Prostate gland (tissue), 2 donors: ENCODE data around the gene DACH1.

Experiments
- CTCF ChIP-seq, 4 experiments: fragments of 200-600 bp in 2 of 4; fragments of 450-650 bp in 2 of 4; sonication (generic) in 2 of 4; IDR thresholded peaks; 1 replicate in 3 of 4; 2 replicates in 1 of 4; pipeline ENCODE4 v1.5.1; 2016 to 2019; ENCODE audit warnings: antibody characterized with exemption in 4 of 4, mild to moderate bottlenecking in 2 of 4, moderate library complexity in 2 of 4
- POLR2A ChIP-seq: fragments of 450-650 bp; IDR thresholded peaks from one replicate; pipeline ENCODE4 v1.6.1; 2016; ENCODE audit warnings: antibody characterized with exemption, mild to moderate bottlenecking
- POLR2AphosphoS5 ChIP-seq: sonication (generic); formaldehyde crosslinking; IDR thresholded peaks from one replicate; pipeline ENCODE4 v1.6.1; 2017; ENCODE audit warnings: antibody characterized with exemption

- TF ChIP-seq CTCF (IDR thresholded peaks at IDR 0.05) (no peak), POLR2A (no peak), POLR2AphosphoS5 (no peak)
Observed at GRCh38 chr13:71619096-71619495, 247.9 kb downstream of the DACH1 start.
